Tibial artery (tissue), 4 donors: ENCODE data around the gene RELCH.
A peak's percentile ranks its signal among the peaks of the same experiment; 100 is the strongest.

Experiments used
- DNase-seq, 2 donors: peaks; one replicate each; pipeline ENCODE4 v3.0.0-alpha.2; 2019
- H3K27ac ChIP-seq, 2 donors: fragments of 200-600 bp; sonication (generic) in 1 of 2; 1 replicate in 1 of 2; 2 replicates in 1 of 2; pipeline ENCODE4 v1.5.1; 2018 to 2019; ENCODE audit warnings: mild to moderate bottlenecking in 1 of 2
- H3K27me3 ChIP-seq, 2 donors: fragments of 200-600 bp; sonication (generic) in 1 of 2; one replicate each; pipeline versions ENCODE4 v1.5.1 to v1.6.0; 2016 to 2019
- H3K36me3 ChIP-seq, 3 donors: fragments of 200-600 bp; sonication (generic) in 2 of 3; one replicate each; pipeline ENCODE4 v1.5.1; 2016 to 2019; ENCODE audit warnings: mild to moderate bottlenecking in 2 of 3
- H3K4me1 ChIP-seq, 4 donors: fragments of 200-600 bp; sonication (generic) in 2 of 4; 1 replicate in 3 of 4; 2 replicates in 1 of 4; pipeline ENCODE4 v1.5.1; 2016 to 2019
- H3K4me3 ChIP-seq, 2 donors: fragments of 200-600 bp; sonication (generic) in 1 of 2; 1 replicate in 1 of 2; 2 replicates in 1 of 2; pipeline ENCODE4 v1.5.1; 2018 to 2019; ENCODE audit warnings: mild to moderate bottlenecking in 2 of 2
- H3K9me3 ChIP-seq, 3 donors: fragments of 200-600 bp; sonication (generic) in 1 of 3; one replicate each; pipeline ENCODE4 v1.5.1; 2016 to 2019
- intact Hi-C: fragments of 100-400 bp; cut with DNase I; formaldehyde crosslinking; loops from one replicate; pipeline ENCODE4 v1.15.0; 2023; ENCODE audit warnings: low total_unique reads
- TF ChIP-seq, protein P1 (sequence below), 2 experiments: fragments of 200-600 bp in 1 of 2; fragments of 450-650 bp in 1 of 2; IDR thresholded peaks; one replicate each; pipeline ENCODE4 v1.5.1; 2017 to 2019; ENCODE audit warnings: antibody characterized with exemption in 2 of 2, mild to moderate bottlenecking in 1 of 2, moderate library complexity in 1 of 2

Gene RELCH

GRCh38 chr18:62249478-62250097 is 62.5 kb downstream of the RELCH start:
- Histone ChIP-seq H3K4me1 (peaks cover 0 to 24% (median 2%) of the 10 kb centered on the region in 4 donors), H3K9me3 (no peaks in the 10 kb centered on the region), H3K36me3 (peaks cover 0 to 23% (median 10%) of the 10 kb centered on the region in 3 donors), H3K4me3 (no peak overlapping the region), H3K27me3 (no peaks in the 10 kb centered on the region), H3K27ac (no peak overlapping the region)
- DNase-seq = peak; percentile 72 to 82
- intact Hi-C loops = loop anchor here (5.0 kb wide), 1 partner anchor 67 kb away; no protein-coding TSS in a partner anchor
- TF ChIP-seq, protein P1, sequence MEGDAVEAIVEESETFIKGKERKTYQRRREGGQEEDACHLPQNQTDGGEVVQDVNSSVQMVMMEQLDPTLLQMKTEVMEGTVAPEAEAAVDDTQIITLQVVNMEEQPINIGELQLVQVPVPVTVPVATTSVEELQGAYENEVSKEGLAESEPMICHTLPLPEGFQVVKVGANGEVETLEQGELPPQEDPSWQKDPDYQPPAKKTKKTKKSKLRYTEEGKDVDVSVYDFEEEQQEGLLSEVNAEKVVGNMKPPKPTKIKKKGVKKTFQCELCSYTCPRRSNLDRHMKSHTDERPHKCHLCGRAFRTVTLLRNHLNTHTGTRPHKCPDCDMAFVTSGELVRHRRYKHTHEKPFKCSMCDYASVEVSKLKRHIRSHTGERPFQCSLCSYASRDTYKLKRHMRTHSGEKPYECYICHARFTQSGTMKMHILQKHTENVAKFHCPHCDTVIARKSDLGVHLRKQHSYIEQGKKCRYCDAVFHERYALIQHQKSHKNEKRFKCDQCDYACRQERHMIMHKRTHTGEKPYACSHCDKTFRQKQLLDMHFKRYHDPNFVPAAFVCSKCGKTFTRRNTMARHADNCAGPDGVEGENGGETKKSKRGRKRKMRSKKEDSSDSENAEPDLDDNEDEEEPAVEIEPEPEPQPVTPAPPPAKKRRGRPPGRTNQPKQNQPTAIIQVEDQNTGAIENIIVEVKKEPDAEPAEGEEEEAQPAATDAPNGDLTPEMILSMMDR (IDR thresholded peaks at IDR 0.05) = peak; percentile 63 to 70

- no peak for DNase-seq
- intact Hi-C loops = loop anchor here (5.0 kb wide), 1 partner anchor 68 kb away; no protein-coding TSS in a partner anchor
- no peak overlapping the region for H3K4me3 ChIP-seq
- H3K27ac ChIP-seq = no peak overlapping the region
- H3K4me1 ChIP-seq = peaks cover 0 to 24% (median 2%) of the 10 kb centered on the region in 4 donors
- H3K36me3 ChIP-seq = peaks cover 4 to 23% (median 10%) of the 10 kb centered on the region in 3 donors
- no peaks in the 10 kb centered on the region for H3K9me3 ChIP-seq
- H3K27me3 ChIP-seq = no peaks in the 10 kb centered on the region
- TF ChIP-seq, protein P1 (IDR thresholded peaks at IDR 0.05) = no peak
Measured at GRCh38 chr18:62250475-62250874, 63.4 kb downstream of the RELCH start.

DNA sequence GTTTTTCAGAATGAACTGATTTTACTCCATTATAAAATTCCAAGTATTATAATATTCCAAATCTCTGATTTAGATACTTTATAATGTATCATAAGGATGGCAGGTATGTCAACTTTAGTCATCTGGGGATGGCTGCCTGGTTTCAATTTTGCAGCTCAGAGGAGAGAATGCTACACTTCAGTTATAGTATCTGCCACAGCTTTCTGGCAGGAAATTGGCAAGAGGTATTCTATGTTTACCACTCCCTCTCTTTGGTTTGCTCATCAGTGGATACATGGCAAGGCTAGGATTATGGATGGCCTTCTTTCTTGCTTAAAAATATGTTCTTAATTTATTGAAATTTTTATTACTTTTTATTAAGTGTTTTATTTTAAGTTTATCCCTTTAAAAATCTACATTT is 71.0 kb downstream of the RELCH start:
- Histone ChIP-seq H3K4me1 (no peaks in the 10 kb centered on the region), H3K4me3 (no peak overlapping the region), H3K27ac (no peak overlapping the region), H3K9me3 (no peaks in the 10 kb centered on the region), H3K27me3 (no peaks in the 10 kb centered on the region), H3K36me3 (peaks cover 49 to 73% (median 51%) of the 10 kb centered on the region in 3 donors)
- DNase-seq = no peak
- intact Hi-C loops = no loop called here
- TF ChIP-seq, protein P1 (IDR thresholded peaks at IDR 0.05) = no peak

GRCh38 chr18:62258616-62259015 is 71.6 kb downstream of the RELCH start:
- Histone ChIP-seq H3K4me1 (no peaks in the 10 kb centered on the region), H3K36me3 (peaks cover 49 to 73% (median 55%) of the 10 kb centered on the region in 3 donors), H3K27ac (no peak overlapping the region), H3K27me3 (no peaks in the 10 kb centered on the region), H3K4me3 (no peak overlapping the region), H3K9me3 (no peaks in the 10 kb centered on the region)
- TF ChIP-seq, protein P1 (IDR thresholded peaks at IDR 0.05) = no peak
- intact Hi-C loops = no loop called here
- no peak for DNase-seq

- Histone ChIP-seq H3K27me3 (no peaks in the 10 kb centered on the region), H3K4me1 (no peaks in the 10 kb centered on the region), H3K36me3 (peaks cover 37 to 68% (median 58%) of the 10 kb centered on the region in 3 donors), H3K9me3 (no peaks in the 10 kb centered on the region), H3K27ac (no peak overlapping the region), H3K4me3 (no peak overlapping the region)
- intact Hi-C loops = no loop called here
- TF ChIP-seq, protein P1 (IDR thresholded peaks at IDR 0.05) = no peak
- DNase-seq = no peak
Measured at GRCh38 chr18:62262061-62262460, 75.0 kb downstream of the RELCH start.
